T-cell (primary cell): ENCODE measurements around the gene LDLRAP1. TPM values are rescaled to one million over a fixed set of nuclear protein-coding genes. Genes with fewer than 3 reads are reported as not detected.

ENCODE experiments used
- ATAC-seq, 4 experiments: fragments of 200-7000 bp in 3 of 4; fragments of 150-1000 bp in 1 of 4; cut with Tn5 transposase; replicated peaks in 1 of 4; 1 replicate in 3 of 4; 2 replicates in 1 of 4; pipeline ENCODE4 v1.10.0; 2021; ENCODE audit warnings: moderate library complexity in 3 of 4, mild to moderate bottlenecking in 2 of 4, moderate number of reproducible peaks in 1 of 4
- CTCF ChIA-PET, 2 donors: fragments of 300-600 bp; sonication (Branson Sonifier 250); formaldehyde crosslinking; loops; one replicate each; lab custom pipeline; 2022; ENCODE audit warnings: antibody characterized with exemption in 2 of 2; lab: Charles Lee
- POLR2A ChIA-PET, 2 donors: fragments of 300-600 bp; sonication (Branson Sonifier 250); formaldehyde crosslinking; loops; one replicate each; lab custom pipeline; 2022; ENCODE audit warnings: antibody characterized with exemption in 2 of 2; lab: Charles Lee
- DNase-seq, 35 experiments: peaks; one replicate each; pipeline versions ENCODE4 v3.0.0 to v3.0.0-alpha.2; 2013 to 2023
- H3K27ac ChIP-seq: one replicate; pipeline ENCODE4 v1.5.1; 2013; ENCODE audit warnings: low read length
- H3K27me3 ChIP-seq, 2 experiments: replicated peaks in 1 of 2; 1 replicate in 1 of 2; 2 replicates in 1 of 2; pipeline versions ENCODE4 v1.6.1 to v1.7.0; 2013; ENCODE audit warnings: low read length in 1 of 2, mixed read lengths in 1 of 2; ENCODE audit not compliant: control insufficient read depth in 2 of 2, insufficient read depth in 2 of 2; ENCODE audit errors: extremely low read depth in 1 of 2
- H3K36me3 ChIP-seq, 2 donors: 1 replicate in 1 of 2; 2 replicates in 1 of 2; pipeline versions ENCODE4 v1.6.1 to v1.7.0; 2013; ENCODE audit warnings: low read length in 1 of 2; ENCODE audit not compliant: control insufficient read depth in 2 of 2, insufficient read depth in 1 of 2; ENCODE audit errors: extremely low read depth in 1 of 2
- H3K4me1 ChIP-seq, 2 experiments: 1 replicate in 1 of 2; 2 replicates in 1 of 2; pipeline versions ENCODE4 v1.6.1 to v1.7.0; 2013; ENCODE audit warnings: low read length in 2 of 2, mixed read lengths in 1 of 2; ENCODE audit not compliant: insufficient read depth in 2 of 2, control insufficient read depth in 1 of 2; ENCODE audit errors: extremely low read depth in 1 of 2
- H3K4me3 ChIP-seq, 2 donors: 1 replicate in 1 of 2; 2 replicates in 1 of 2; pipeline versions ENCODE4 v1.5.1 to v1.7.0; 2013; ENCODE audit warnings: mild to moderate bottlenecking in 2 of 2, low read length in 1 of 2, moderate library complexity in 1 of 2; ENCODE audit not compliant: control insufficient read depth in 1 of 2; ENCODE audit errors: extremely low read depth in 1 of 2
- H3K9me3 ChIP-seq: 2 replicates; pipeline ENCODE4 v1.7.0; 2013
- H3K27ac Mint-ChIP-seq, 2 donors: one replicate each; pipeline ENCODE4 v1.8.0; 2020 to 2021; ENCODE audit warnings: mild to moderate bottlenecking in 2 of 2, mixed read lengths in 2 of 2
- H3K27me3 Mint-ChIP-seq, 2 donors: one replicate each; pipeline ENCODE4 v1.8.0; 2021 to 2022; ENCODE audit warnings: mixed read lengths in 2 of 2
- H3K36me3 Mint-ChIP-seq: one replicate; pipeline ENCODE4 v1.8.0; 2021; ENCODE audit warnings: mixed read lengths
- H3K4me1 Mint-ChIP-seq, 3 donors: one replicate each; pipeline ENCODE4 v1.8.0; 2020 to 2022; ENCODE audit warnings: mixed read lengths in 3 of 3, mild to moderate bottlenecking in 1 of 3
- H3K4me3 Mint-ChIP-seq, 3 donors: one replicate each; pipeline ENCODE4 v1.8.0; 2020 to 2022; ENCODE audit warnings: mild to moderate bottlenecking in 3 of 3, mixed read lengths in 3 of 3, moderate library complexity in 3 of 3
- H3K9me3 Mint-ChIP-seq, 3 donors: one replicate each; pipeline ENCODE4 v1.8.0; 2020 to 2022; ENCODE audit warnings: mixed read lengths in 3 of 3
- WGBS: methylation state at CpG from one replicate; pipeline ENCODE4 v1.1.5; 2013; ENCODE audit warnings: missing lambda C conversion rate; ENCODE audit not compliant: insufficient coverage; 5-methylcytosine and 5-hydroxymethylcytosine counted together
- total RNA-seq, 35 experiments: library from RNA in 6 of 35; stranded (reverse) in 6 of 35; fragments of 120-200 nt in 1 of 35; gene quantifications; one replicate each; pipeline versions ENCODE4 v1.2.1 to v1.2.4 and lab custom pipeline; 2013 to 2026

LDLRAP1 gene
- total RNA-seq, 5 donors from 2014 or later (not counting 1 experiment from before 2014, with no cell fraction given), result 143 to 298 (median 222) TPM

DNA sequence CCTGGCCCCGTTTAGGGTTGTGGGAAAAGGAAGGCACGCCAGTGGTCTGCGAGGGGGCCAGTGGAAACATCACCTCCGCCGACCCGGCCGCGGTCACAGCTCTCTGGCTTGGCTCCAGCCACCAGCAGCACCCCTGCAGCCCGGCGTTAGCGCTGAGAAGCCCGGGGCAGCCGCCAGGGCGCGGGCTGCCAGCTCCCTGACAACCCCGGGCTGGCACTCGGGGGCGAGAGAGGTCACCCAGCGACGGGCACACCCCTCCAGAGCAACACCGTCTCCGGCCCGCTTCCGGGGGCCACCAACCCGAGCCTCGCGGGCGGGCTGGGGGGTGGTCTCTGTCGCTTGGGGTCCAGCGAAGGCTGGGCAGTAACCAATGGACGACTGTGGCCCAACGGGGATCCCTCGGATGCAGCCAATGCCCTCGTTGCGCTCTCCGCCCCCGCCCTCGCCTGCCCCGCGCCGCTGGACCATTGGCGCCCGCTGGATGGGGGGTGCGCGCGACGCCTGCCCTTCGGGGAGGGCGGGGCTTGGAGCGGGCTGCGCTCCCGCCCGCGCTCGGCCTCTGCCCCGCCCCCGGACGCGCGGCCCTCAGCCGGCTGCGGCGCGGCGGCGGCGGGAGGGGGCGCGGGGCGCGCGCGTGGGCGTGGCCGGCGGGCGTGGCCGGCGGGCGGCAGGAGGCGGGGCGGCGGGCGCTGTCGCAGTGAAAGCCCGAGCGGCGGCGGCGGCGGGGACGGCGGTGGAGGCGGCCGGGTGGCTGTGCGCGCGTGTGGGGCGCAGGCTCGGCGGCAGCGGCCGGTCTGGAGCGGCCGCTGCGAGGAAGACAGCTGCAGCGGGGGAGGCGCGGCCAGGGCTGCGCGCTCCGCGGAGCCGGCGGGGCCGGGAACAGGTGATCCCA is 72.9 kb downstream of the LDLRAP1 start, which contains the start of gene MAN1C1:
Gene MAN1C1 (plus strand): TSS at position 697 of the 892 bp plus-strand sequence. CDS start 1,007 bp downstream, outside the sequence.
- CTCF ChIA-PET, result interaction anchor here in 1 of 2 donors (0.8 kb wide), 1 partner anchor 26 kb away, joined by 3 read pairs; no protein-coding TSS in a partner anchor
- POLR2A ChIA-PET, result interaction anchor here in 1 of 2 donors (0.6 kb wide), 1 partner anchor 197 kb away, joined by 5 read pairs; no protein-coding TSS in a partner anchor
- Histone ChIP-seq H3K36me3 (no peaks in the 10 kb centered on the region), H3K4me1 (peaks cover 11 to 56% of the 10 kb centered on the region in 2 experiments), H3K27me3 (peaks cover 0 to 2% of the 10 kb centered on the region in 2 experiments), H3K4me3 (peak within 1 kb of the TSS; percentile 51 to 70), H3K9me3 (no peaks in the 10 kb centered on the region), H3K27ac (peak within 1 kb of the TSS; percentile 54)
- Mint-ChIP-seq H3K27ac (peak within 1 kb of the TSS; percentile 35 to 84), H3K4me3 (peak within 1 kb of the TSS; percentile 78 to 93 (median 92)), H3K27me3 (peaks cover 0 to 2% of the 10 kb centered on the region in 2 donors), H3K9me3 (no peaks in the 10 kb centered on the region), H3K36me3 (no peaks in the 10 kb centered on the region), H3K4me1 (peaks cover 50 to 57% (median 51%) of the 10 kb centered on the region in 3 donors)
- peak; percentile 54 to 93 (median 72) for DNase-seq
- ATAC-seq, result peak; percentile 71 to 80 (median 72)
- WGBS, result under 1% methylated on average over 115 of the region's 116 CpGs

DNA sequence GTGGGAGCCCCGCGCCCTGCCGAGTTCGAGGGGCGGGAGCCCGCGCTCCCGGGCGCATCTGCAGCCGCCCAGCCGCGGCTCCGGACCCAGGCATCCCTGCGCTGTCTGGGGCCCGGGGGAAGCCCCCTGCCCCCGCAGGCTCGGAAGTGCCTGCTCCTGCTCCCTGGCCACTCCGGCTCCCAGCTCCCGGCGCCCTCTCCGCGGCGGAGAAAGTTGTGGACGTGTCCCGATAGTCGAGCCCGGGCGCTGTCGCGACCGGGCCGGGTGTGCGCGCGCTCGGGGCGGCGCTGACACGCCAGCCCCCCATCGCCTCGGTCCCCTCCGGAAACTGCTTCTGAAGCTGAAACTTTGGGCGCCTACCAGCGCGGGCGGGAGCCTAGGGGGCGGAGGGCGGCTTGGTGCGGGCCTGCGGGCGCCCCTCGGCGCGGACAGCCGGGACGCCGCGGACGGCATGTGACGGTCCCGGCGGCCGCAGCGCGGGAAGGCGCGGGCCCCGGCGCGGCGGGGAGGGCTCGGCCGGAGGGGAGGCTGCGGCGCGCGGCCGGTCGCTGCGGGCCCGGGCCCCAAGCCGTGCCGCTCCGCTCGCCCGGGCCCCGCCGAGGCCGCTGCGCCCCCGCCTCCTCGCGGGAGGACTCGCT is 73.7 kb downstream of the LDLRAP1 start:
- no peak overlapping the region for H3K27ac Mint-ChIP-seq
- Histone ChIP-seq H3K27ac (no peak overlapping the region), H3K36me3 (no peaks in the 10 kb centered on the region), H3K9me3 (no peaks in the 10 kb centered on the region), H3K4me1 (peaks cover 15 to 64% of the 10 kb centered on the region in 2 experiments), H3K27me3 (peaks cover 0 to 2% of the 10 kb centered on the region in 2 experiments), H3K4me3 (peak overlapping the region; percentile 51 to 70)
- ChIA-PET POLR2A (interaction anchor here in 1 of 2 donors (0.6 kb wide), 1 partner anchor 197 kb away, joined by 5 read pairs; no protein-coding TSS in a partner anchor), CTCF (interaction anchor here in 1 of 2 donors (0.8 kb wide), 1 partner anchor 25 kb away, joined by 3 read pairs; no protein-coding TSS in a partner anchor)
- H3K27me3 Mint-ChIP-seq, result peaks cover 0 to 2% of the 10 kb centered on the region in 2 donors
- no peaks in the 10 kb centered on the region for H3K36me3 Mint-ChIP-seq
- under 1% methylated on average over 94 of the region's 94 CpGs for WGBS
- H3K4me3 Mint-ChIP-seq, result peak overlapping the region; percentile 78 to 93 (median 92)
- no peaks in the 10 kb centered on the region for H3K9me3 Mint-ChIP-seq
- peak in 16 of 35 experiments; percentile 19 to 57 (median 42) for DNase-seq
- peak; percentile 11 to 44 (median 32) for ATAC-seq
- H3K4me1 Mint-ChIP-seq, result peaks cover 58 to 64% (median 59%) of the 10 kb centered on the region in 3 donors

DNA sequence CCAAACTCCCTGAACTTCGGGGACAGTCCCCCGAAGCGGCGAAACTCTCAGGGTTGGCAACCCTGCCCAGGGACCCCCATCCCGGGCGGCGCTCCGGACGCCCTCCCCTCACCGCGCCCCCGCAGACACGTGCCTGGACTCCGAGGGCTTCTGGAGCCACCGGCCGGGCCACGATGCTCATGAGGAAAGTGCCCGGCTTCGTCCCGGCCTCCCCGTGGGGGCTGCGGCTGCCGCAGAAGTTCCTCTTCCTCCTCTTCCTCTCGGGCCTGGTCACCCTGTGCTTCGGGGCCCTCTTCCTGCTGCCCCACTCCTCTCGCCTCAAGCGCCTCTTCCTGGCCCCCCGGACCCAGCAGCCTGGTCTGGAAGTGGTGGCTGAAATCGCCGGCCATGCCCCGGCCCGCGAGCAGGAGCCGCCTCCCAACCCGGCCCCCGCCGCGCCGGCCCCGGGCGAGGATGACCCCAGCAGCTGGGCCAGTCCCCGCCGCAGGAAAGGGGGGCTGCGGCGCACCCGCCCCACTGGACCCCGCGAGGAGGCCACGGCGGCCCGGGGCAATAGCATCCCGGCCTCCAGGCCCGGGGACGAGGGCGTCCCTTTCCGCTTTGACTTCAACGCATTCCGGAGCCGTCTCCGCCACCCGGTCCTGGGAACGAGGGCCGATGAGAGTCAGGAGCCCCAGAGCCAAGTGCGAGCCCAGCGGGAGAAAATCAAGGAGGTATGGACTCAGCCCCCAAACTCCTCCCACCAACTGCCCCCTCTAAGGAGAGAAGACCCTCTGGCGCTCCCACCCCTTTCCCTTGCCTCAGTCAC is 74.4 kb downstream of the LDLRAP1 start:
- Histone ChIP-seq H3K9me3 (no peaks in the 10 kb centered on the region), H3K36me3 (no peaks in the 10 kb centered on the region), H3K4me1 (peaks cover 18 to 70% of the 10 kb centered on the region in 2 experiments), H3K27me3 (peaks cover 0 to 2% of the 10 kb centered on the region in 2 experiments), H3K27ac (peak overlapping the region; percentile 47), H3K4me3 (peak overlapping the region; percentile 51 to 70)
- ATAC-seq, result no peak
- Mint-ChIP-seq H3K27ac (peak overlapping the region; percentile 95 to 97), H3K9me3 (no peaks in the 10 kb centered on the region), H3K27me3 (peaks cover 0 to 2% of the 10 kb centered on the region in 2 donors), H3K36me3 (no peaks in the 10 kb centered on the region), H3K4me1 (peaks cover 65 to 72% (median 66%) of the 10 kb centered on the region in 3 donors), H3K4me3 (peak overlapping the region; percentile 92 to 93 (median 92))
- WGBS, result 4% methylated on average over 65 of the region's 66 CpGs
- POLR2A ChIA-PET, result no interaction called here
- DNase-seq, result peak in 2 of 35 experiments; percentile 9 to 31
- CTCF ChIA-PET, result interaction anchor here in 1 of 2 donors (1.2 to 2.8 kb wide), 5 partner anchors 9 to 192 kb away, joined by 3 to 15 read pairs (median 8); no protein-coding TSS in a partner anchor

- peak overlapping the region; percentile 51 to 70 for H3K4me3 ChIP-seq
Observed at GRCh38 chr1:25618433-25618808, 75.0 kb downstream of the LDLRAP1 start.

More at GRCh38 chr1:25618433-25618808, 75.0 kb downstream of the LDLRAP1 start:
- Mint-ChIP-seq H3K4me1 (peaks cover 71 to 78% (median 72%) of the 10 kb centered on the region in 3 donors), H3K4me3 (peak overlapping the region; percentile 92 to 93 (median 92)), H3K27ac (peak overlapping the region; percentile 95 to 97), H3K9me3 (no peaks in the 10 kb centered on the region), H3K36me3 (no peaks in the 10 kb centered on the region), H3K27me3 (peaks cover 0 to 2% of the 10 kb centered on the region in 2 donors)
- ChIA-PET CTCF (interaction anchor here (0.6 to 2.8 kb wide), 12 partner anchors 8 to 192 kb away, joined by 3 to 15 read pairs (median 4); no protein-coding TSS in a partner anchor), POLR2A (no interaction called here)
- ATAC-seq (no peak), DNase-seq (no peak)
- Histone ChIP-seq H3K36me3 (no peaks in the 10 kb centered on the region), H3K4me1 (peaks cover 23 to 73% of the 10 kb centered on the region in 2 experiments), H3K9me3 (no peaks in the 10 kb centered on the region), H3K27me3 (peaks cover 0 to 2% of the 10 kb centered on the region in 2 experiments), H3K27ac (peak overlapping the region; percentile 2)
- no CpG with 5 or more reads among the region's 4 CpGs for WGBS
